Karpas-422 (cell line): ENCODE results near the gene ZNF627. TPM values are rescaled to one million over a fixed set of nuclear protein-coding genes. Genes with fewer than 3 reads are reported as not detected.
A peak's percentile ranks its signal among the peaks of the same experiment; 100 is the strongest.
"Not testable (repeated sequence)": the region's sequence is repeated elsewhere in the genome, so short reads cannot be mapped to it uniquely, and the experiment has no call there.

Experiments used
- DNase-seq: peaks from one replicate; pipeline ENCODE4 v3.0.0-alpha.2; 2015
- H2AFZ ChIP-seq: fragments of 200-600 bp; sonication (generic); 2 replicates; pipeline ENCODE4 v1.6.1; 2014; ENCODE audit warnings: antibody characterized with exemption, low read length, mixed read lengths
- H3K27ac ChIP-seq: fragments of 200-600 bp; sonication (generic); 2 replicates; pipeline ENCODE4 v1.5.1; 2014; ENCODE audit warnings: mild to moderate bottlenecking, low read length, moderate library complexity
- H3K27me3 ChIP-seq: fragments of 200-600 bp; sonication (generic); 2 replicates; pipeline ENCODE4 v1.6.1; 2014; ENCODE audit warnings: low read length, mixed read lengths
- H3K36me3 ChIP-seq: fragments of 200-600 bp; sonication (generic); 2 replicates; pipeline ENCODE4 v1.6.1; 2014; ENCODE audit warnings: low read length, mixed read lengths; ENCODE audit not compliant: insufficient read depth
- H3K4me1 ChIP-seq: fragments of 200-600 bp; sonication (generic); 2 replicates; pipeline ENCODE4 v1.6.1; 2014; ENCODE audit warnings: mild to moderate bottlenecking, low read length, mixed read lengths
- H3K4me2 ChIP-seq: fragments of 200-600 bp; sonication (generic); 2 replicates; pipeline ENCODE4 v1.6.1; 2014; ENCODE audit warnings: low read length, low read depth, mild to moderate bottlenecking; ENCODE audit not compliant: poor library complexity, severe bottlenecking
- H3K4me3 ChIP-seq: fragments of 200-600 bp; sonication (generic); 2 replicates; pipeline ENCODE4 v1.5.1; 2014; ENCODE audit warnings: mild to moderate bottlenecking, antibody characterized with exemption, low read length, mixed read lengths
- H3K79me2 ChIP-seq: fragments of 200-600 bp; sonication (generic); 2 replicates; pipeline ENCODE4 v1.6.1; 2014; ENCODE audit warnings: mild to moderate bottlenecking, low read length, mixed read lengths
- H3K9ac ChIP-seq: fragments of 200-600 bp; sonication (generic); 2 replicates; pipeline ENCODE4 v1.6.0; 2014; ENCODE audit warnings: low read length
- H3K9me2 ChIP-seq: fragments of 200-600 bp; sonication (generic), shearing (Covaris generic); replicated peaks from 2 replicates; pipeline ENCODE4 v1.6.0; 2014; ENCODE audit warnings: mild to moderate bottlenecking, low read length, moderate library complexity; ENCODE audit not compliant: insufficient read depth
- H3K9me3 ChIP-seq: fragments of 300-700, 200-600 bp; sonication (generic); 2 replicates; pipeline ENCODE4 v1.6.1; 2014; ENCODE audit warnings: low read length, mixed read lengths
- H4K20me1 ChIP-seq: fragments of 200-600 bp; sonication (generic); 2 replicates; pipeline ENCODE4 v1.6.1; 2014; ENCODE audit warnings: mild to moderate bottlenecking, antibody characterized with exemption, low read length, low read depth; ENCODE audit not compliant: insufficient read depth
- total RNA-seq: library from RNA; depleted of rRNA; stranded (reverse); fragments of >200 nt; shearing (Covaris generic); gene quantifications from 2 replicates; pipeline ENCODE4 v1.2.3, GENCODE V29; 2014; ENCODE audit warnings: low replicate concordance

ZNF627 gene
- total RNA-seq, 1 experiment from 2014 or later: 27.7 TPM

DNA sequence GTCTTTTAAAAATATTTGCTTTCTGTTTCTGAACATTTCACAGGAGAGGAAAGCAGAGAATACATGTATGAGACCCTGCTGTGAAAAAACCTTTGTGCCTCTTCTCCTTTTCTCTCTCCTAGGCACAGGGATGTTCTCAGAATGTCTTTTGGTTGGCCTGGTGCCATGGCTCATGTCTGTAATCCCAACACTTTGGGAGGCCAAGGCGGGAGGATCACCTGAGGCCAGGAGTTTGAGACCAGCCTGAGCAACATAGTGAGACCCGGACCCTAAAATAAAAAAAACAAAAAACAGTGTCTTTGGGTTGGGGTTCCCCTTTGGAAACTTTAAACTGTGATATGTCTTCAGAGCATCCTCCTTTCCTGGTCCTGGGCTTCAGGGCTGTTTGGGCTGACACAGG lies 1.5 kb downstream of the ZNF627 start:
- H3K4me1 ChIP-seq: peaks cover 20% of the 10 kb centered on the region
- H3K27ac ChIP-seq: peak overlapping the region; percentile 33; the same call in 1 of the 2 replicates
- H3K36me3 ChIP-seq: peaks cover 28% of the 10 kb centered on the region
- no peaks in the 10 kb centered on the region for H3K9me2 ChIP-seq
- H3K9me3 ChIP-seq: peaks cover 3% of the 10 kb centered on the region; the same call in 1 of the 2 replicates
- no peaks in the 10 kb centered on the region for H4K20me1 ChIP-seq
- no peaks in the 10 kb centered on the region for H3K27me3 ChIP-seq
- H3K9ac ChIP-seq: peak overlapping the region; percentile 83; the same call in 1 of the 2 replicates
- H3K4me3 ChIP-seq: peak overlapping the region; percentile 96
- H3K4me2 ChIP-seq: peak overlapping the region; percentile 87
- peaks cover 56% of the 10 kb centered on the region for H3K79me2 ChIP-seq
- H2AFZ ChIP-seq: no peak overlapping the region
- DNase-seq: peak; percentile 40

DNA sequence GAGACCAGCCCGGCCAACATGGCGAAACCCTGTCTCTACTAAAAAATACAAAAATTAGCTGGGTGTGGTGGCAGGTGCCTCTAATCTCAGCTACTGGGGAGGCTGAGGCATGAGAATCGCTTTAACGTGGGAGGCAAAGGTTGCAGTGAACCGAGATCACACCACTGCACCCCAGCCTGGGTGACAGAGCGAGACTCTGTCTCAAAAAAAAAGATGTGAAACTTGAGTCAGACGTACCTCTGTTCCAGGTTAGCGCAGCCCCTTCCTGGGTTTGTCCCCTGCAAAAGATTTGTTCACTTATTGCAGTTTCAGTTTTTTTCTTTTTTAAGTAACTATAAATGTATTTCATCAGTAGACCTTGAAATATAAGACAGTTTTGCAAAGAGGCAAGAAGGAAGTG lies 2.4 kb downstream of the ZNF627 start:
- H3K4me2 ChIP-seq, H4K20me1 ChIP-seq, DNase-seq, H3K4me3 ChIP-seq, H3K9ac ChIP-seq, H3K9me3 ChIP-seq, H2AFZ ChIP-seq, H3K9me2 ChIP-seq, H3K27ac ChIP-seq, H3K27me3 ChIP-seq: not testable (repeated sequence)
- H3K36me3 ChIP-seq: peaks cover 37% of the 10 kb centered on the region
- peaks cover 20% of the 10 kb centered on the region for H3K4me1 ChIP-seq
- H3K79me2 ChIP-seq: peaks cover 64% of the 10 kb centered on the region

DNA sequence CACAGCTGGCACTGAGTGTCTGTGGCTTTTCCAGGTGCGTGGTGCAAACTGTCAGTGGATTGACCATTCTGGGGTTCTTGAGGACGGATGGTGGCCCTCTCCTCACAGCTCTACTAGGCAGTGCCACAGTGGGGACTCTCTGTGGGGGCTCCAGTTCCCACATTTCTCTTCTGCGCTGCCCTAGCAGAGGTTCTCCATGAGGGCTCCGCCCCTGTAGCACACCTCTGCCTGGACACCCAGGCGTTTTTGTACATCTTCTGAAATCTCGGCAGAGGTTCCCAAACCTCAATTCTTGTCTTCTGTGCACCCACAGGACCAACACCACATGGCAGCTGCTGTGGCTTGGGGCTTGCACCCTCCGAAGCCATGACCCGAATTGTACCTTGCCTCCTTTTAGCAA lies 9.2 kb downstream of the ZNF627 start:
- Histone ChIP-seq H3K4me2 (no peak overlapping the region), H3K27ac (no peak overlapping the region), H3K27me3 (no peaks in the 10 kb centered on the region), H3K4me3 (no peak overlapping the region), H4K20me1 (no peaks in the 10 kb centered on the region), H2AFZ (no peak overlapping the region), H3K79me2 (peaks cover 40% of the 10 kb centered on the region), H3K9me2 (no peaks in the 10 kb centered on the region), H3K9ac (no peak overlapping the region), H3K36me3 (peaks cover 34% of the 10 kb centered on the region), H3K9me3 (peaks cover 9% of the 10 kb centered on the region), H3K4me1 (no peaks in the 10 kb centered on the region)
- no peak for DNase-seq

DNA sequence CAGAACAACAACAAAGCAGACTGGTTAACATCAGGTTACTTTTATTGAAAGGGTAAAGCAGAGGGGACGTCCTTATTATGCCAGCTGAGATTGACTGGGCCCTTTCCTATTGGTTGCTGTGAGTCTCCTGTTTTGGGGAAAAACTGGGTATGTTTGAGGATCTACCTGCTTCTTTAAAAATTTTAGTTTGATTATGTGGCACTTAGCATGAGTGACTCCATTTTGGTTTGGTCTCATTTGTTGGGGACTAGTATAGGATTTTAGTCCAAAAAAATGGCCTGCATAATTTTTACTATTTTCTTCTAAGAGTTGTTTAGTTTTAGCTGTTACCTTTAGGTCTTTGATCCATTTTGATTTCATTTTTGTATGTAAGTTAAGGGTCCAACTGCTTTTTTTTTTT lies 14.4 kb downstream of the ZNF627 start:
- Histone ChIP-seq H3K9me3 (peaks cover 1% of the 10 kb centered on the region), H3K4me3 (no peak overlapping the region), H3K4me2 (no peak overlapping the region), H3K9me2 (no peaks in the 10 kb centered on the region), H3K79me2 (peaks cover 19% of the 10 kb centered on the region), H3K4me1 (no peaks in the 10 kb centered on the region), H4K20me1 (no peaks in the 10 kb centered on the region), H3K27me3 (no peaks in the 10 kb centered on the region), H2AFZ (no peak overlapping the region), H3K27ac (no peak overlapping the region), H3K9ac (no peak overlapping the region), H3K36me3 (peaks cover 32% of the 10 kb centered on the region)
- DNase-seq: no peak

DNA sequence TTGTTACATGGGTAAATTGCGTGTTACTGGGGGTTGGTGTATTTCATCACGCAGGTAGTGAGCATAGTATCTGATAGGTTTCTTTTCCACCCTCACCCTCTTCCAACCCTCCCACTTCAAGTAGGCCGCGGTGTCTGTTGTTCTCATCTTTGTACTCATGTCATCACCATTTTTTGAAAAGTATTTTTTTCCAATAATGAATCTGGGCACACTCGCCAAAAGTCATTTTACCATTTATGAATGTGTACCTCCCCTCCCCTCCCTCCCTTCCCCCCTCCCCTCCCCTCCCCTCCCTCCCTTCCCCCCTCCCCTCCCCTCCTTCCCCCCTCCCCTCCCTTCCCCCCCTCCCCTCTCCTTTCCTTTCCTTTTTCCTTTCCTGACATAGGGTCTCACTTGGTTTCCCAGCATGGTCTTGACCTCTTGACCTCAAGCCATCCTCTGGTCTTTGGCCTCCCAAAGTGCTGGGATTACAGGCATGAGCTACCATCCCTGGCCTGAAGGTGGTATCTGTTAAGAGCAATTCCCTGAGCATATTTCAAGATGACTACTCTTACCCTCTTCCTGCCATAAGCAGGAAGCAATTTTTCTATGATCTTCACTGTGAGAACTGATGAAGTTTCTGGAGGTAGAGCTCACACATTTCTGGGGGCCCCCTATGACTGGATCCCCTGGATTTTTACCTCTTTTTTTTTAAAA lies 15.7 kb downstream of the ZNF627 start:
- Histone ChIP-seq H3K79me2 (peaks cover 19% of the 10 kb centered on the region), H3K9me3 (peaks cover 4% of the 10 kb centered on the region), H3K4me3 (no peak overlapping the region), H3K9ac (no peak overlapping the region), H3K4me2 (no peak overlapping the region), H2AFZ (no peak overlapping the region), H3K36me3 (peaks cover 44% of the 10 kb centered on the region), H3K4me1 (no peaks in the 10 kb centered on the region), H4K20me1 (no peaks in the 10 kb centered on the region), H3K9me2 (no peaks in the 10 kb centered on the region), H3K27ac (no peak overlapping the region), H3K27me3 (no peaks in the 10 kb centered on the region)
- DNase-seq: no peak

DNA sequence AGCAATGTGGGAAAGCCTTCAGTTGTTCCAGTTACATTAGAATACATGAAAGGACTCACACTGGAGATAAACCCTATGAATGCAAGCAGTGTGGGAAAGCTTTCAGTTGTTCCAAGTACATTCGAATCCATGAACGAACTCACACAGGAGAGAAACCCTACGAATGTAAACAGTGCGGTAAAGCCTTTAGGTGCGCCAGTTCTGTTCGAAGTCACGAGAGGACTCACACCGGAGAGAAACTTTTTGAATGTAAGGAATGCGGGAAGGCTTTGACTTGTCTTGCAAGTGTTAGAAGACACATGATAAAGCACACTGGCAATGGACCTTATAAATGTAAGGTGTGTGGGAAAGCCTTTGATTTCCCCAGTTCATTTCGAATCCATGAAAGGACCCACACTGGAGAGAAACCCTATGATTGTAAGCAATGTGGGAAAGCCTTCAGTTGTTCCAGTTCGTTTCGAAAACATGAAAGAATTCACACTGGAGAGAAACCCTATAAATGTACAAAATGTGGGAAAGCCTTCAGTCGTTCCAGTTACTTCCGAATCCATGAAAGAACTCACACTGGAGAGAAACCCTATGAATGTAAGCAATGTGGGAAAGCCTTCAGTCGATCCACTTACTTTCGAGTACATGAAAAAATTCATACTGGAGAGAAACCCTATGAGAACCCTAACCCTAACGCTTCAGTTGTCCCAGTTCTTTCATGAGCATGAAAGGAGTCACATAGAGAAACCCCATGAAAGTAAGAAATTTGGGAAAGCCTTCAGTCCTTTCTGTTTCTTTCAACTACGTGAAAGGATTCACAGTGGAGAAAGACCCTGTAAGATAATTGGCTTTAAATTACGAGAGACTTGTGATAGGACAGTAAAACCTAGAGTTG lies 20.1 kb downstream of the ZNF627 start:
- Histone ChIP-seq H3K9ac (no peak overlapping the region), H3K27ac (no peak overlapping the region), H3K4me3 (no peak overlapping the region), H3K79me2 (peaks cover 2% of the 10 kb centered on the region; the same call in 1 of the 2 replicates), H3K9me2 (no peaks in the 10 kb centered on the region), H3K27me3 (no peaks in the 10 kb centered on the region), H3K9me3 (peaks cover 4% of the 10 kb centered on the region), H3K4me1 (no peaks in the 10 kb centered on the region), H2AFZ (no peak overlapping the region), H4K20me1 (no peaks in the 10 kb centered on the region), H3K36me3 (peaks cover 66% of the 10 kb centered on the region), H3K4me2 (no peak overlapping the region)
- DNase-seq: no peak

DNA sequence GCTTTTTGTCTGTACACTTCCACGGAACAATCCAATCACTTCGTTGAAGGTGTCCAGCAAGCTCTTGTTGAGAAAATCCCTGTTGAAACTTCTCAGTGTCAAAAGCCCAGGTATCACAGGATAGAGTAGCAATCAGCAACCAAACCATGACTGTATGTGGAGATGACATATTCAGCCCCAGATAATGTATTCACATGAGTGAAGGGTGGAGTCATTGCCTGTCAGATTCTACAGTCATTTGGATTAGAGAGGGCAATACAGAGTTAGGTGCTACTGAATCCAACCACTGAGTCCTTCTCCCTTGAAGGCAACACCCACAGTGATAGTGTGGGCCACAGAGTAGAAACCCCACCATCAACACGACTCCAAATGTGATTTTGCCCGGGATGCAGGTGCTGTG lies 23.3 kb downstream of the ZNF627 start:
- Histone ChIP-seq H3K4me3 (no peak overlapping the region), H3K9me3 (peaks cover 4% of the 10 kb centered on the region), H3K79me2 (no peaks in the 10 kb centered on the region), H3K4me1 (peaks cover 18% of the 10 kb centered on the region), H3K9ac (no peak overlapping the region), H3K27ac (no peak overlapping the region), H4K20me1 (no peaks in the 10 kb centered on the region), H2AFZ (no peak overlapping the region), H3K9me2 (no peaks in the 10 kb centered on the region), H3K4me2 (no peak overlapping the region), H3K36me3 (peaks cover 41% of the 10 kb centered on the region), H3K27me3 (no peaks in the 10 kb centered on the region)
- DNase-seq: no peak

DNA sequence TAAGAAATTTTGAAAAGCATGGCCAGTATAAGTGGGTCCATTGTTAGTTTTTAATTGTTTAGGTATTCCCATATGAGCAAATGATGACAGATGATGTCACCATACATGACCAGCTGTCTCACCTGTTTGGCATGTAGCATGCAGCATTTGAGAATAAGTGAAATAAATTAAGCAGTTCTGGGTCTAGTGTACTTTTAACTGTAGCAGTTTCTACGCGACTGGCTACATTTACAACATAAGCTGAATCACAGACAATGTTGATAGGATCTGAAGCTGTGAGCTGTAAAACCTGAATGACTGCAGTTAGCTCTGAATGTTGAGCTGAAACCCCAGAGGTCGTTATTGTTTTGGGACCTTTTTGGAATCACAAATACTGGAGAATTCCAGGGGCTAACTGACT lies 25.1 kb downstream of the ZNF627 start:
- H3K79me2 ChIP-seq, H3K27ac ChIP-seq, H3K4me2 ChIP-seq, H3K9ac ChIP-seq, H3K9me2 ChIP-seq, H2AFZ ChIP-seq, H3K9me3 ChIP-seq, H3K27me3 ChIP-seq, DNase-seq, H4K20me1 ChIP-seq, H3K4me3 ChIP-seq: not testable (repeated sequence)
- peaks cover 27% of the 10 kb centered on the region for H3K36me3 ChIP-seq
- H3K4me1 ChIP-seq: peaks cover 18% of the 10 kb centered on the region
